Thoracic aorta (tissue), 2 donors: ENCODE data around the gene CABLES1. TPM values are rescaled to one million over a fixed set of nuclear protein-coding genes. Genes with fewer than 3 reads are reported as not detected.

Experiments used
- ATAC-seq: fragments of 150-250 bp; one replicate; pipeline ENCODE4 v1.8.0; 2017; ENCODE audit warnings: low read depth; ENCODE audit not compliant: insufficient number of reproducible peaks, low FRiP score
- DNase-seq: peaks from one replicate; pipeline ENCODE4 v3.0.0-alpha.2; 2020; ENCODE audit warnings: low spot score
- H3K27ac ChIP-seq, 2 donors: fragments of 200-600 bp; sonication (generic); 1 replicate in 1 of 2; 2 replicates in 1 of 2; pipeline ENCODE4 v1.5.1; 2016; ENCODE audit warnings: mild to moderate bottlenecking in 2 of 2, moderate library complexity in 2 of 2
- H3K27me3 ChIP-seq: fragments of 200-600 bp; sonication (generic); replicated peaks from 2 replicates; pipeline ENCODE4 v1.6.0; 2016; ENCODE audit warnings: mild to moderate bottlenecking; ENCODE audit not compliant: insufficient read depth
- H3K36me3 ChIP-seq: fragments of 200-600 bp; sonication (generic); one replicate; pipeline ENCODE4 v1.5.1; 2016
- H3K4me1 ChIP-seq, 2 donors: fragments of 200-600 bp; sonication (generic); 1 replicate in 1 of 2; 2 replicates in 1 of 2; pipeline versions ENCODE4 v1.5.1 to v1.6.0; 2016; ENCODE audit warnings: low read depth in 2 of 2, mild to moderate bottlenecking in 1 of 2; ENCODE audit not compliant: control insufficient read depth in 1 of 2
- H3K4me3 ChIP-seq: fragments of 200-600 bp; sonication (generic); 2 replicates; pipeline ENCODE4 v1.5.1; 2016; ENCODE audit warnings: mild to moderate bottlenecking
- H3K9me3 ChIP-seq: fragments of 200-600 bp; sonication (generic); 2 replicates; pipeline ENCODE4 v1.5.1; 2016
- total RNA-seq, 2 donors: library from RNA; depleted of rRNA; stranded (reverse); fragments of >200 nt; gene quantifications; one replicate each; pipeline versions ENCODE4 v1.1.0 to v1.2.3, GENCODE V29; 2016
- TF ChIP-seq, protein P1 (sequence below): fragments of 200-600 bp; sonication (generic); IDR thresholded peaks from one replicate; pipeline ENCODE4 v1.5.1; 2019; ENCODE audit warnings: antibody characterized with exemption

CABLES1 gene
- total RNA-seq, 2 donors from 2014 or later = 25.7 to 28.7 TPM

DNA sequence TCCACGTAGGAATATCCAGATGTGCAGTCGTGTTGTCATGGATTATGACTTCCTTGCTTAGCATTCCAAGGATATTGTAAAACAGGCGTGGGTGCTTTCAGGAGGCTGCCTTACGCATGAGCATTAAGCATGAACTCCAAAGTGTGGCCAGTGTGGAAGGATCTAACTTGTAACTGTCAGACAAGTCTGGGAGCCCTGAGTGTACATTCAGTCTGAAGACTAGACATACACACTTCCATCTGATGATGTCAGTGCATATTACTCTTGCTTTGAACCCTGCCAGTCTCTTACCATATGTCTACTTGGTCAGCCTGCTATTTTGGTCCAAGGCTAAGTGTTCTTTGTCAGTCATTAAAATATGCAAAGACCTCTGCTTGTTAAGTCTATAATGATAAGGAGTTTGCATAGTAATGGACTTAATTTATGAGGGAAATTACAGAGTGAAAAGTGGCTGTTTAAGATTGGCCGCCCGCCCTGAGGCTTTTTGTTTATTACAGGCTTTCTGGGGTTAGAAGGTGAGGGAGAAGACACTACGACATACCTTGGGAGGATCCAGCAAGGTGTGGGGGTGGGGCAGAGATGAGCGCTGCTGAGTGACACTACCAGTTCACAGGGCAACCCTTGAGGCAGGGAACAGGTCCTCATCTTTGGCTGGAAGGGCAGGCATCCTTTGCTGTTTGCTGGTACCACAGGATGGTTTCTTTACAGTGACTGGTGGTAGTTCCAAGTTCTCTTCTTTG is 48.3 kb downstream of the CABLES1 start:
- ATAC-seq (no peak), DNase-seq (no peak)
- no peaks in the 10 kb centered on the region for H3K27me3 ChIP-seq
- H3K4me1 ChIP-seq = peaks cover 0 to 30% of the 10 kb centered on the region in 2 donors
- TF ChIP-seq, protein P1, sequence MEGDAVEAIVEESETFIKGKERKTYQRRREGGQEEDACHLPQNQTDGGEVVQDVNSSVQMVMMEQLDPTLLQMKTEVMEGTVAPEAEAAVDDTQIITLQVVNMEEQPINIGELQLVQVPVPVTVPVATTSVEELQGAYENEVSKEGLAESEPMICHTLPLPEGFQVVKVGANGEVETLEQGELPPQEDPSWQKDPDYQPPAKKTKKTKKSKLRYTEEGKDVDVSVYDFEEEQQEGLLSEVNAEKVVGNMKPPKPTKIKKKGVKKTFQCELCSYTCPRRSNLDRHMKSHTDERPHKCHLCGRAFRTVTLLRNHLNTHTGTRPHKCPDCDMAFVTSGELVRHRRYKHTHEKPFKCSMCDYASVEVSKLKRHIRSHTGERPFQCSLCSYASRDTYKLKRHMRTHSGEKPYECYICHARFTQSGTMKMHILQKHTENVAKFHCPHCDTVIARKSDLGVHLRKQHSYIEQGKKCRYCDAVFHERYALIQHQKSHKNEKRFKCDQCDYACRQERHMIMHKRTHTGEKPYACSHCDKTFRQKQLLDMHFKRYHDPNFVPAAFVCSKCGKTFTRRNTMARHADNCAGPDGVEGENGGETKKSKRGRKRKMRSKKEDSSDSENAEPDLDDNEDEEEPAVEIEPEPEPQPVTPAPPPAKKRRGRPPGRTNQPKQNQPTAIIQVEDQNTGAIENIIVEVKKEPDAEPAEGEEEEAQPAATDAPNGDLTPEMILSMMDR = no peak
- H3K36me3 ChIP-seq = no peaks in the 10 kb centered on the region
- H3K9me3 ChIP-seq = no peaks in the 10 kb centered on the region
- no peak overlapping the region for H3K27ac ChIP-seq
- H3K4me3 ChIP-seq = no peak overlapping the region

DNA sequence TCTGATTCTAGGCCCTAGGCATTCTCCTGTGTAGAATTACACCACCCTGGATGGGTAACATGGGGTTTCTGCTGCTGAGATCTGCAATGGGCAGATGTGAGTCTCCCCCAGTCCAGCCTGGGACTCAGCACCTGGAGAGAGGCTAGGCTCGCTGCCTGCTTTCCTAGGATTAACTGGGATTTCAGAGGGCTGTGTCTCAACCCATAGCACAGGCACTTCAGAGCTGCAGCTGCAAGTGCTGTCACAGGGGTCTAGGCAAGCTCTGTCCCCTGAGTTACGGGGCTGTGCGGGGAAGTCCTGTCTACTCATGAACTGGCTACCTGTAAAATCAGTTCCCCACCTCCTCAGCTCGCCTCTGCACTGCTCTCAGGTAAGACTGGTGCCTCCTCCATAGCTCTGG is 51.5 kb downstream of the CABLES1 start:
- H3K36me3 ChIP-seq = no peaks in the 10 kb centered on the region
- H3K4me1 ChIP-seq = peaks cover 0 to 23% of the 10 kb centered on the region in 2 donors
- DNase-seq (no peak), ATAC-seq (no peak)
- H3K4me3 ChIP-seq = no peak overlapping the region
- H3K27ac ChIP-seq = no peak overlapping the region
- TF ChIP-seq, protein P1 = no peak
- H3K27me3 ChIP-seq = no peaks in the 10 kb centered on the region
- no peaks in the 10 kb centered on the region for H3K9me3 ChIP-seq

DNA sequence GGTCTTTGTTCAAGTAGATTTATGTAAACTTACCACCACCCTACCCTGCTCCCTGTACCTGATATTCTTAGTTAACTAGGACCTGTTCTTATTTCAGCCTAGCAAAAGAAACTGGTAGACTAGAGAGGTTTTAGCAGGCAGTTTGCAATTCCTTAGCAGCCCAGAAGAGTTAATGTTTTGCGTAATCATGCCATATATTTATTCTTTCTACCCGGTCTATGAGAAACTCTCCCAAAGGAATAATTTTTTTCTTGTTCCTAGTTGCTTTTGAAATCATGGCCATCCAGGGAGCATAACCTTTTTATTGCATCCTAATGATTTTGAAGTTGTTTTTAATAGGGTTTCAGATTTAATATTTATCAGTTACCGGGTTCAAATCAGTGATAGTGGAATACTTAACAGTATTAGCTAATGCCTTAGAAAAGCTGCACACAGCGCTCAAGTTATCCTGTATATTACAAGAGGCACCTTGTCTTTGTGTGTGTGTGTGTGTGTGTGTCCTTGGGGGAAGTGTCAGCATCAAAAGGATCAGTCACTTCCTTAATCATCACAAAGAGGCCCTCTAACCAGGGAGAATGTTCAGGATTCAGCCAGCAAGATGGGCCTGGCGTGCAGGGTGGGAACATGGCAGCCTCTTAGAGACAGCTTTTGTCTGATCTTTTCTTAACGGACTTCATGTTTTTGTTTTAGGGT is 52.9 kb downstream of the CABLES1 start:
- H3K4me3 ChIP-seq = no peak overlapping the region
- TF ChIP-seq, protein P1 = no peak
- no peaks in the 10 kb centered on the region for H3K27me3 ChIP-seq
- no peak for DNase-seq
- peak overlapping the region in 1 of 2 donors; percentile 4 for H3K27ac ChIP-seq
- H3K4me1 ChIP-seq = peaks cover 0 to 24% of the 10 kb centered on the region in 2 donors
- H3K9me3 ChIP-seq = no peaks in the 10 kb centered on the region
- no peaks in the 10 kb centered on the region for H3K36me3 ChIP-seq
- no peak for ATAC-seq

DNA sequence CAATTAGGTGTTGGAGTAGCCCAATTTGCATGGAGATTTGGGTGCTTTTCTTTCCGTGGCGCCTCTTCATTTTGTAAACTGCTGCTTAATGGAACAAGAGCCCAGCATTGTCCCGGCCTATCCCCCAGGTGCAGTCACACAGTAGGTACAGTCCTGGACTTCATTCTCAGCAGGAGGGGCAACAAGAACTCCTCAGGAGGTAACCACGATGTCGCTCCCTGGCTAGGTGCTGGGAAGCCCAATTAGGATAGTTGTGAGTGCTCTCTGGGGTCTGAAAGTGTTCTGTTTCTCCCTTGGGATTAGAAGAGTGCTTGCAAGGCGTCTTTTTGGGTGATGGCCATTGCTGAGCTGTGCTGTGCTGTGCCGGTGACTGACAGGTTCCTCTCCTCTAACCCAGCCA is 53.8 kb downstream of the CABLES1 start:
- Histone ChIP-seq H3K4me3 (no peak overlapping the region), H3K27me3 (no peaks in the 10 kb centered on the region), H3K9me3 (no peaks in the 10 kb centered on the region), H3K27ac (no peak overlapping the region), H3K36me3 (no peaks in the 10 kb centered on the region), H3K4me1 (peaks cover 0 to 15% of the 10 kb centered on the region in 2 donors)
- TF ChIP-seq, protein P1 = no peak
- no peak for ATAC-seq
- no peak for DNase-seq
